ENCODE results near the gene ACYP1.
"Not testable (repeated sequence)": the region's sequence is repeated elsewhere in the genome, so short reads cannot be mapped to it uniquely, and the experiment has no call there.

The ACYP1 gene

DNA sequence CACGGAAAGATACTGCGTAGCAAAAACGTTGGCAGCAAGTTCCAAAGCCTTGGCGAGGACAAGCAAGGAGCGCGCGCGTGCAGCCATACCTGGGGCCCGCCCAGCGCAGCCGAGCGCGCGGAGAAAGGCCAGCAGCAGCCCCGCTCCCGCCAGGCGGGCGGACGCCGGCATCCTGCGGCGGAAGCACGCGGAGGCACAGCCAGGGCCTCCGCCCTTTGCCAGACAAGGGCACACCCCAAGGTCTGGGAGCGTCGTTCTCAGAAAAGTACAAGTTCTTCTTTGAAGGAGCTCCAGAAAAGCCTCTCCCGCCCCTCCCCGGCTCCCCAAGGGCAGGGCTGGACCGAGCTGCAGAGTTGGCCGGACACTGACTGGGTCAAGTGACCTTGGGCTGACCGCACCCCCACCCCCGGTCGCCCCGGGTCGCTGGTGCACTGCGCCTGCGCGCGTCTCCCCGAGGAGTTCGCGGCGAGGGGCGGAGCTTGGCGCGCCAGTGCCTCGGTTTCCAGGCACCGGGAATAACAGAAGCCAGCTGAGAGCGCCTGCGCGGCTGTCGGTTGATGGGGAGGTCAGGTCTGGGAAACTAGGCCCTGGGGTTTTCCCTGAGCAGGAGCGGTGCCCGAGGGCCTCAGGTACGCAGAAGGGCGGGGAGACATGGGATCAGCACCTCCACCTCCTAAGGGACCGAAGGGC, 5.4 kb upstream of the ACYP1 start, which contains the start of gene ZC2HC1C:
Gene ZC2HC1C (plus strand): TSS at position 521 of the 690 bp plus-strand sequence. CDS start 933 bp downstream, outside the sequence.
- peak; percentile 88 for DNase-seq

GRCh38 chr14:75068294-75069120, 4.7 kb upstream of the ACYP1 start:
- peak; percentile 60 for DNase-seq

GRCh38 chr14:75067765-75068164, 3.9 kb upstream of the ACYP1 start:
- not testable (repeated sequence) for DNase-seq

DNA sequence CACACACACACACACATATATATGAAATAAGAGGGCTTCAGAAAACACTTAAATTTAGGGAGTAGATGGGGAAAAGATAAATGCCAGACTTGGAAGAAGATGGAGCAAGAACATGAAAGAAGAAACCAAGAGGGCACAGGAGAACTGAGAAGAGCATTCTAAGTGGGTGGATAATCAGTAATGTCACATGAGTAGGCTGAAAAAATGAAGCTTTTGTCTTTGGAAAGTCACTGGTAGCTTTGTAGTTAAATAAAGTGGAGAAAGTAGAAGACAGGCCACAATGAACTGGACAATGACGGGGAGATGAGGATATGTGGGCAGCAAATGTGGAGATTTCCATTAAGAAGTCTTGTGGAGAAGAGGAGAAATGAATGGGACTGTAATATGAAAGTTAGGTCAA, 3.4 kb upstream of the ACYP1 start:
- no peak for DNase-seq

DNA sequence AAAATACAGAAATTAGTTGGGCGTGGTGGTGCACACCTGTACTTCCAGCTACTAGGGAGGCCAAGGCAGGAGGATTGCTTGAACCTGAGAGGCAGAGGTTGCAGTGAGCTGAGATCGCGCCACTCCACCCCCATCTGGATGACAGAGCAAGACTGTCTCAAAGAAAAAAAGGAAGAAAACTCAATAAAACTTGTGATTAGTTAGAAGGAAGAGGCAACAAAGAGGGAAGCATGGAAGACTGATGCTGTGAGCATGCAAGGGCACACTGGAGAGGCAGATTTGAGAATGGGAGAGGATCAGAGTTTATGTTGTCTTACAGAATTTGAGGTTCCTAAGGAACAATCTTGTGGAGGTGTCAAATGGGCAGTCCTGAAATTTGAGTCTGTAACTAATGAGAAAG, 2.9 kb upstream of the ACYP1 start:
- no peak for DNase-seq

GRCh38 chr14:75064205-75064567, 362 bp upstream of the ACYP1 start:
- DNase-seq = no peak

GRCh38 chr14:75063013-75063412, 811 bp downstream of the ACYP1 start:
- DNase-seq = no peak

- DNase-seq = no peak
Measured at GRCh38 chr14:75060420-75060819, 3.4 kb downstream of the ACYP1 start.

DNA sequence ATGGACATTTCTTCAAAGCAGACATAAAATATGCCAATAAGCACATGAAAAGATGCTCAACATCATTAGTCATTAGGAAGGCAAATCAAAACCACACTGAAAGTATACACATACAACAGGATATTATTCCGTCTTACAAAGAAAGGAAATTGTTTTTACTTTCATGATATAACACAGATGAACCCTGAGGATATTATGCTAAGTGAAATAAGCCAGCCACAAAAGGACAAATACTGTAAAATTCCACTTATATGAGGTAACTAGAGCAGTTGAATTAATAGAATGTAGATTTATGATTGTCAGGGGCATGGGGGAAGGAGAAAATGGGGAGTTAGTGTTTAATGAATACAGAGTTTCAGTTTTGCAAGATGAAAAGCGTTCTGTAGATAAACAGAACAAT, 4.2 kb downstream of the ACYP1 start:
- no peak for DNase-seq

DNA sequence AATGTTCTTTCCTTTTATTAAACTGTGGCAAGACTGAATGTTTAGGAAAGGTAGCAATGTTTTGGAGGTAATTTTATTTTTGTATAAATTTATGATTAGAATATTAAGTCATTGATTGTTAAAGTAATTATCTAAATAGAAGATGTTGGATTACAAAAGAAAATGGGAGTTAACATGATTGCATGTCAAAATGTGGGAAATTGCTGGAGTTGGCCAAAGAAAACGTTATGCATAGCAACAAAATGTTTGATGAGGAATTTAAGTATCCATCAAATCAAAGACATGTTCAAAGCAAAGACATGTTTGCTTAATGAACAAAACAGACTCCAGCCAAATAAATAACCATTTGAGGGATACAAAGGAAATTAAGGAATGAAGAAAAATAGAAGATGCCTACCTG, 9.4 kb downstream of the ACYP1 start:
- DNase-seq = no peak

GRCh38 chr14:75053396-75054291, 10.2 kb downstream of the ACYP1 start:
- DNase-seq = no peak

GRCh38 chr14:75051556-75051899, 12.3 kb downstream of the ACYP1 start:
- DNase-seq = no peak

- peak; percentile 98 for DNase-seq
Measured at GRCh38 chr14:75050852-75051555, 12.8 kb downstream of the ACYP1 start, which contains the start of gene MLH3. Gene MLH3, minus strand, starts transcription at chr14:75051467. Its CDS starts 1,812 bp downstream, at chr14:75049655.

- no peak for DNase-seq
Measured at GRCh38 chr14:75049731-75050201, 14.1 kb downstream of the ACYP1 start.

- no peak for DNase-seq
Measured at GRCh38 chr14:75049136-75049535, 14.7 kb downstream of the ACYP1 start.

DNA sequence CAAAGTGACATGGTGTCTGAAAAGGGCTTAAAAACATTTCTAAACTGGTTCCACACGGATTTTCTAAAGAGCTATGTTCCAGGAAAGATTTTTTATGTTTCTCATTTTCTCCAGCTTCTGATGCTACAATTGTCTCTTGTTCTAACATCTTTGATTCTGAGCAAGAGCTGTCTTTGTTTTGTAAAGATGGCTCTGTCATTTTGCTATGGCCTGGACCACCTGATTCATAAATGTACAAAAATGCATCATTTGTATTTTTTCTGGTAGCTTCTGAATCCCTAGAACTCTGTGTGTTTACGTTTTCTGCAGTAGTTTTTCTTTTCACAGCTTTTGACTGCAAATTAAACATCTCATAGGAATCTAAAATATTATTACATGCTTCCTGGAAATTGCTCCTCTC, 15.7 kb downstream of the ACYP1 start:
- DNase-seq = no peak

DNA sequence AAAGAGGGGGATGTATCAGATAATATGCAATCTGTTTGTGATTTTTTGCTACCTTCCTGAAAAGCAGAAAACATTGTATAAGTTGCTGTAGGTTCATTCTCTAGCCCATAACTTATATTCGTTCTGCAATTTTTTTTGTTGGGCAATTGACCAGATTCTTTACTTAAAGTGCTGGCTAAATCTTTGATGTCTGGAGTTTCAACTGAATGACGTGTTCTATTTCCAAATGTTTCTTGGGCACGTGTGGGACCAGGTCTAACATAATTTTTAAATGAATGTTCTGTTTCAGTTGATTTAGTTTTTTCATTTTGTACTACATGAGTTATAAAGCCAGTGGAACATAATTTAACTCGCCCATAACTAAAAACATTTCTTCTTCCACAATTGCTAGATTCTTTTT, 16.3 kb downstream of the ACYP1 start:
- no peak for DNase-seq

DNA sequence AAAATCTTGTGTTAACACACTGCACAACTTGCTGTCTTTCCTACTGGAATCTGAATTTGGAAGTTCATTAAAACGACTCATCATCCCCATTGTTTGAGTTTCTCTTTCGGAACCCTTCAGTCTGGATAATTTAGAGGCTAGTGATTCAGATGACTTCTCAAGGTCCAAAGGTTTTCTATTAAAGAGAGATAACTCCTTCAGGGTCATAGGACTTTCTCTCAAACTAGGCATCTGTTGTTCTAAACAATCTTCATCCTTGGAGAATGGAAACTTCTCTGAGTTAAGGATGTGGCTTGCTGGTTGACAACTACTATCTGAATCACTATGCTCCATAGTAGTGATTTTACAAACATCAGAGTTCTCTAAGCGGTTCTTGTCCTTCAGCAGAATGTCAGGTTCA, 16.9 kb downstream of the ACYP1 start:
- DNase-seq = no peak

DNA sequence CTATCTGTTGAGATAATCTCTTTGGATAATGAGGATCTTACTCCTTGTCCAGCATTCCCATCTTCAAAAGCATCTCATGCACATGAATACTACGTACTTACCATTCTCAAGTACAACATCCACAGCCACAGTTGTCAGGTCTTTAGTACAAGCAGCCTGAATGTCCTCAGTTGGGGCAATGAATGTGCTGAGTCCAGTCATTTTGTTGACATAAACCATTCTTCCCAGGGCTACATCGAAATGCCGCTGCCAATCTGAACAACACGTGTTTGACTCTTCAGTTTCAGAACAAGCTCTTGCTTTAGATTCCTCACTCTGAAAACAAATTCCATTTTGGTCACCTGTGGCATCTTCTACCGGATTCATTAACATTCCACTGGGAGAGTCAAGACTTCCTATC, 17.5 kb downstream of the ACYP1 start:
- DNase-seq = no peak

DNA sequence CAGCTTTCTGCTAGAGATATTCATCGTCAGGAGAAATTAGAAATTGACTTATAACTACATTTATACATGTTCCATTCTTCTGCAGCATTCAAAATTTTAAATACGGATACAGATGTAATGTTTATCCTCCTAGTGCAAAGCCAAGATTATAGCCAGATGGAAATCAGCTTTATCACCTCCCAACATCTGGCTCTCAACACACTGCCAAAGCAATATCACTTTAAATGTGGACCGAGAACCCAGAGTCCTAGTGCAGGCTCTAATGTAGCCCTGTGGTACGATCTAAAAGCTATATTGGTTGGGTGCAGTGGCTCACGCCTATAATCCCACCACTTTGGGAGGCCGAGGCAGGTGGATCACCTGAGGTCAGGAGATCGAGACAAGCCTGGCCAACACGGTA, 19.1 kb downstream of the ACYP1 start:
- no peak for DNase-seq

- no peak for DNase-seq
Measured at GRCh38 chr14:75044322-75044721, 19.5 kb downstream of the ACYP1 start.

GRCh38 chr14:75042035-75042434, 21.8 kb downstream of the ACYP1 start:
- peak; percentile 6 for DNase-seq
